PFSK-1 (cell line): ENCODE results near the gene OSR1.

Source experiments
- FOXP2 ChIP-seq: optimal IDR thresholded peaks from 2 replicates; pipeline ENCODE3; 2011; ENCODE audit warnings: borderline replicate concordance, control low read depth, inconsistent platforms; ENCODE audit not compliant: insufficient read depth; ENCODE audit errors: extremely low read length, extremely low read depth
- POLR2AphosphoS5 ChIP-seq: IDR thresholded peaks from 2 replicates; pipeline ENCODE4 v1.6.1; 2012; ENCODE audit warnings: low read depth, mild to moderate bottlenecking, control low read depth, low read length, moderate library complexity
- SIN3A ChIP-seq: IDR thresholded peaks from 2 replicates; pipeline ENCODE4 v1.6.1; 2012; ENCODE audit warnings: mild to moderate bottlenecking, low read length, moderate library complexity, borderline replicate concordance; ENCODE audit not compliant: insufficient read depth
- TAF1 ChIP-seq: IDR thresholded peaks from 2 replicates; pipeline ENCODE4 v1.6.1; 2012; ENCODE audit warnings: low read length, control low read depth, borderline replicate concordance; ENCODE audit not compliant: insufficient read depth
- TF ChIP-seq, protein P1 (sequence below), 2 experiments: IDR thresholded peaks; 2 replicates each; pipeline versions ENCODE4 v1.6.1 to v1.8.0; 2011 to 2012; ENCODE audit warnings: low read depth in 2 of 2, low read length in 2 of 2, control low read depth in 1 of 2, inconsistent platforms in 1 of 2, mild to moderate bottlenecking in 1 of 2, moderate library complexity in 1 of 2; ENCODE audit not compliant: insufficient read depth in 1 of 2

Gene OSR1

GRCh38 chr2:19347619-19348562 lies 10.5 kb downstream of the OSR1 start:
- peak; percentile 63; the same call in 1 of the 2 replicates for TF ChIP-seq SIN3A
- TF ChIP-seq FOXP2, result peak; percentile 30
- TF ChIP-seq, protein P1, sequence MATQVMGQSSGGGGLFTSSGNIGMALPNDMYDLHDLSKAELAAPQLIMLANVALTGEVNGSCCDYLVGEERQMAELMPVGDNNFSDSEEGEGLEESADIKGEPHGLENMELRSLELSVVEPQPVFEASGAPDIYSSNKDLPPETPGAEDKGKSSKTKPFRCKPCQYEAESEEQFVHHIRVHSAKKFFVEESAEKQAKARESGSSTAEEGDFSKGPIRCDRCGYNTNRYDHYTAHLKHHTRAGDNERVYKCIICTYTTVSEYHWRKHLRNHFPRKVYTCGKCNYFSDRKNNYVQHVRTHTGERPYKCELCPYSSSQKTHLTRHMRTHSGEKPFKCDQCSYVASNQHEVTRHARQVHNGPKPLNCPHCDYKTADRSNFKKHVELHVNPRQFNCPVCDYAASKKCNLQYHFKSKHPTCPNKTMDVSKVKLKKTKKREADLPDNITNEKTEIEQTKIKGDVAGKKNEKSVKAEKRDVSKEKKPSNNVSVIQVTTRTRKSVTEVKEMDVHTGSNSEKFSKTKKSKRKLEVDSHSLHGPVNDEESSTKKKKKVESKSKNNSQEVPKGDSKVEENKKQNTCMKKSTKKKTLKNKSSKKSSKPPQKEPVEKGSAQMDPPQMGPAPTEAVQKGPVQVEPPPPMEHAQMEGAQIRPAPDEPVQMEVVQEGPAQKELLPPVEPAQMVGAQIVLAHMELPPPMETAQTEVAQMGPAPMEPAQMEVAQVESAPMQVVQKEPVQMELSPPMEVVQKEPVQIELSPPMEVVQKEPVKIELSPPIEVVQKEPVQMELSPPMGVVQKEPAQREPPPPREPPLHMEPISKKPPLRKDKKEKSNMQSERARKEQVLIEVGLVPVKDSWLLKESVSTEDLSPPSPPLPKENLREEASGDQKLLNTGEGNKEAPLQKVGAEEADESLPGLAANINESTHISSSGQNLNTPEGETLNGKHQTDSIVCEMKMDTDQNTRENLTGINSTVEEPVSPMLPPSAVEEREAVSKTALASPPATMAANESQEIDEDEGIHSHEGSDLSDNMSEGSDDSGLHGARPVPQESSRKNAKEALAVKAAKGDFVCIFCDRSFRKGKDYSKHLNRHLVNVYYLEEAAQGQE (IDR thresholded peaks at IDR 0.05; ENCODE audit: insufficient read depth in 1 of 2, low read depth in 2 of 2, low read length in 2 of 2), result 0 out of 4 replicates have a peak, but pooled peaks of 1 of the 2 experiments have one; percentile 51
- TF ChIP-seq TAF1, result peak; percentile 81; the same call in 1 of the 2 replicates
- TF ChIP-seq POLR2AphosphoS5, result peak; percentile 99

- TF ChIP-seq FOXP2 (no peak), SIN3A (no peak), POLR2AphosphoS5 (no peak), TAF1 (no peak)
- TF ChIP-seq, protein P1 (IDR thresholded peaks at IDR 0.05; ENCODE audit: insufficient read depth in 1 of 2, low read depth in 2 of 2, low read length in 2 of 2), result no peak
These were observed 11.3 kb downstream of the OSR1 start for GRCh38 chr2:19346983-19347618.

- TF ChIP-seq FOXP2 (no peak), TAF1 (no peak)
These were observed 20.7 kb downstream of the OSR1 start for GRCh38 chr2:19337742-19338141.

DNA sequence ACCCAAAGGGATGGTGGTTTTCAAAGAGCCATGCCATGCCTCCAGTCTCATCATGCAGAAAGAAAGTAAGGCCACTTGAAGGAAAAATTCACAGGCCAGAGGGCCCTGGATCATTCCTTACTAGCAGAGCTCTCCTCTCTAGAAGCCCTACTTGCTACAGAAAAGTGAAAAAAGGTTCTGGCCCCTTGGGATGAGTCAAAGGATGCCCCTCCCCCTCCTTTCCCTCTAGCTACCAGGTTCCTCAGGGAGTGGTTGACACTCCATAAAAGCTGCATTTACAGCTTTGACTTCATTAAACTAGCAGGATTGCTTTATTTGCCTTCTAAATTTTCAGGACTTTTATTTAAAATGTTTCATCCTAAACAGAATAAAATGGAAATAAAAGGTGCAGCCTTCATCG lies 21.2 kb downstream of the OSR1 start:
- TF ChIP-seq, protein P1 (IDR thresholded peaks at IDR 0.05; ENCODE audit: insufficient read depth in 1 of 2, low read depth in 2 of 2, low read length in 2 of 2), result no peak
- TF ChIP-seq FOXP2 (no peak), SIN3A (no peak), POLR2AphosphoS5 (no peak), TAF1 (no peak)

DNA sequence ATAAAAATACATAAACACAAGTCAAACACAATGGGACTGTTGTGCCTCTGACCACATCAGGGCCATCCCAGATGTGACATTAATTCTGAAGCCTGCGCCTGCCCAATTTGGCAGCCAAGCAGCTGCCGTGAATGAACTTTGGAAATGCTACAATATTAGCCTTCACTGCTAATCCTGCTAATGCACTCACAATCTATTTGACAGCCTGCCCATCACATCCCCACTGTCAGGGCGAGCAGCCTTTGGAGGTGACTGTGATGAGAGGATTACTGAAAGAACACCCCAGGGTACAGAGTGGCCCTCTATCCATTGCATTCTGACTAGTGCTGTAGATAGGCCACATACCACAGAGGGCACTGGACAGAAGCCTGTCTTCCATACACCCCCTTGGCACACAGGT lies 21.6 kb downstream of the OSR1 start:
- TF ChIP-seq, protein P1 (IDR thresholded peaks at IDR 0.05; ENCODE audit: insufficient read depth in 1 of 2, low read depth in 2 of 2, low read length in 2 of 2), result no peak
- TF ChIP-seq FOXP2 (no peak), POLR2AphosphoS5 (no peak), SIN3A (no peak), TAF1 (no peak)
